Liver (tissue), 3 donors: Measurements from ENCODE around the gene MEOX2.

Source experiments
- GABPA ChIP-seq, 2 donors: IDR thresholded peaks in 1 of 2; conservative IDR thresholded peaks in 1 of 2; 2 replicates each; pipeline ENCODE4 v1.6.1; 2016; ENCODE audit warnings: antibody characterized with exemption in 2 of 2, mild to moderate bottlenecking in 1 of 2, moderate library complexity in 1 of 2
- HNF4G ChIP-seq: IDR thresholded peaks from 2 replicates; pipeline ENCODE4 v1.6.1; 2016; ENCODE audit warnings: antibody characterized with exemption
- SP1 ChIP-seq: IDR thresholded peaks from 2 replicates; pipeline ENCODE4 v1.6.1; 2018; ENCODE audit warnings: antibody characterized with exemption, mild to moderate bottlenecking
- YY1 ChIP-seq: IDR thresholded peaks from 2 replicates; pipeline ENCODE4 v1.6.1; 2016; ENCODE audit warnings: antibody characterized with exemption, mild to moderate bottlenecking
- TF ChIP-seq, protein P1 (sequence below): fragments of 150-350 bp; IDR thresholded peaks from 2 replicates; pipeline ENCODE4 v1.5.1; 2017; ENCODE audit warnings: improper control_type of control experiment, low read depth, low read length; ENCODE audit not compliant: missing input control
- donor health status: healthy.
- donor health status: healthy.

GRCh38 chr7:15686957-15687545, 568 bp upstream of the MEOX2 start:
- no peak for TF ChIP-seq SP1
- TF ChIP-seq, protein P1, sequence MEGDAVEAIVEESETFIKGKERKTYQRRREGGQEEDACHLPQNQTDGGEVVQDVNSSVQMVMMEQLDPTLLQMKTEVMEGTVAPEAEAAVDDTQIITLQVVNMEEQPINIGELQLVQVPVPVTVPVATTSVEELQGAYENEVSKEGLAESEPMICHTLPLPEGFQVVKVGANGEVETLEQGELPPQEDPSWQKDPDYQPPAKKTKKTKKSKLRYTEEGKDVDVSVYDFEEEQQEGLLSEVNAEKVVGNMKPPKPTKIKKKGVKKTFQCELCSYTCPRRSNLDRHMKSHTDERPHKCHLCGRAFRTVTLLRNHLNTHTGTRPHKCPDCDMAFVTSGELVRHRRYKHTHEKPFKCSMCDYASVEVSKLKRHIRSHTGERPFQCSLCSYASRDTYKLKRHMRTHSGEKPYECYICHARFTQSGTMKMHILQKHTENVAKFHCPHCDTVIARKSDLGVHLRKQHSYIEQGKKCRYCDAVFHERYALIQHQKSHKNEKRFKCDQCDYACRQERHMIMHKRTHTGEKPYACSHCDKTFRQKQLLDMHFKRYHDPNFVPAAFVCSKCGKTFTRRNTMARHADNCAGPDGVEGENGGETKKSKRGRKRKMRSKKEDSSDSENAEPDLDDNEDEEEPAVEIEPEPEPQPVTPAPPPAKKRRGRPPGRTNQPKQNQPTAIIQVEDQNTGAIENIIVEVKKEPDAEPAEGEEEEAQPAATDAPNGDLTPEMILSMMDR = no peak
- TF ChIP-seq HNF4G = no peak
- no peak for TF ChIP-seq GABPA (IDR thresholded peaks at IDR 0.05 in 1 of 2, conservative IDR thresholded peaks at IDR 0.05 in 1 of 2)
- no peak for TF ChIP-seq YY1
